Measurements from ENCODE around the gene GINS1. TPM values are rescaled to one million over a fixed set of nuclear protein-coding genes. Genes with fewer than 3 reads are reported as not detected.

GINS1 gene
- total RNA-seq, 1 donor from 2014 or later = 15.5 TPM

DNA sequence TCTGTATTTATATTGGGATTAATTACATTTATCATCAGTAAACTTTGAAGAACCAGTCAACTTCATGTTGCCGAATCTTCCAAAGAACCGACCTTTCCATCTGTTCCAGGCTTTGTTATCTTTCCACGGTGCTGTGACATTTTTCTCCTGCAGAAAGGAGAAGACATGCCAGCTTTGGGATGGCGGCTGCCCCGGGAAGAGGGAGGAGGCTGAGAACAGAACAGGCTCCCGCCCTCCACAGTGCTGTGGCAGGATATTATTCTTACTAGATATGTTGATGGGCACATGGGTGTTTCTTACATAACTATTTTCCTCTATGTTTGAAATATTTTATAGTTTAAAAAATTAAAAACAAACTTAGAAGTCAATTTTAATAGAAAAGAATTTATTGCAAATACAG, 44.9 kb downstream of the GINS1 start:
- Mint-ChIP-seq H3K27me3 (ENCODE audit: low read depth) (no peaks in the 10 kb centered on the region), H3K36me3 (peaks cover 73% of the 10 kb centered on the region), H3K4me3 (no peak overlapping the region), H3K4me1 (peaks cover 9% of the 10 kb centered on the region), H3K9me3 (peaks cover 28% of the 10 kb centered on the region), H3K27ac (no peak overlapping the region)
- TF ChIP-seq, protein P1, sequence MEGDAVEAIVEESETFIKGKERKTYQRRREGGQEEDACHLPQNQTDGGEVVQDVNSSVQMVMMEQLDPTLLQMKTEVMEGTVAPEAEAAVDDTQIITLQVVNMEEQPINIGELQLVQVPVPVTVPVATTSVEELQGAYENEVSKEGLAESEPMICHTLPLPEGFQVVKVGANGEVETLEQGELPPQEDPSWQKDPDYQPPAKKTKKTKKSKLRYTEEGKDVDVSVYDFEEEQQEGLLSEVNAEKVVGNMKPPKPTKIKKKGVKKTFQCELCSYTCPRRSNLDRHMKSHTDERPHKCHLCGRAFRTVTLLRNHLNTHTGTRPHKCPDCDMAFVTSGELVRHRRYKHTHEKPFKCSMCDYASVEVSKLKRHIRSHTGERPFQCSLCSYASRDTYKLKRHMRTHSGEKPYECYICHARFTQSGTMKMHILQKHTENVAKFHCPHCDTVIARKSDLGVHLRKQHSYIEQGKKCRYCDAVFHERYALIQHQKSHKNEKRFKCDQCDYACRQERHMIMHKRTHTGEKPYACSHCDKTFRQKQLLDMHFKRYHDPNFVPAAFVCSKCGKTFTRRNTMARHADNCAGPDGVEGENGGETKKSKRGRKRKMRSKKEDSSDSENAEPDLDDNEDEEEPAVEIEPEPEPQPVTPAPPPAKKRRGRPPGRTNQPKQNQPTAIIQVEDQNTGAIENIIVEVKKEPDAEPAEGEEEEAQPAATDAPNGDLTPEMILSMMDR (IDR thresholded peaks at IDR 0.05; ENCODE audit: unreplicated experiment) = no peak
- no peak for DNase-seq (ENCODE audit: low spot score in 2 of 2, unreplicated experiment in 2 of 2)

DNA sequence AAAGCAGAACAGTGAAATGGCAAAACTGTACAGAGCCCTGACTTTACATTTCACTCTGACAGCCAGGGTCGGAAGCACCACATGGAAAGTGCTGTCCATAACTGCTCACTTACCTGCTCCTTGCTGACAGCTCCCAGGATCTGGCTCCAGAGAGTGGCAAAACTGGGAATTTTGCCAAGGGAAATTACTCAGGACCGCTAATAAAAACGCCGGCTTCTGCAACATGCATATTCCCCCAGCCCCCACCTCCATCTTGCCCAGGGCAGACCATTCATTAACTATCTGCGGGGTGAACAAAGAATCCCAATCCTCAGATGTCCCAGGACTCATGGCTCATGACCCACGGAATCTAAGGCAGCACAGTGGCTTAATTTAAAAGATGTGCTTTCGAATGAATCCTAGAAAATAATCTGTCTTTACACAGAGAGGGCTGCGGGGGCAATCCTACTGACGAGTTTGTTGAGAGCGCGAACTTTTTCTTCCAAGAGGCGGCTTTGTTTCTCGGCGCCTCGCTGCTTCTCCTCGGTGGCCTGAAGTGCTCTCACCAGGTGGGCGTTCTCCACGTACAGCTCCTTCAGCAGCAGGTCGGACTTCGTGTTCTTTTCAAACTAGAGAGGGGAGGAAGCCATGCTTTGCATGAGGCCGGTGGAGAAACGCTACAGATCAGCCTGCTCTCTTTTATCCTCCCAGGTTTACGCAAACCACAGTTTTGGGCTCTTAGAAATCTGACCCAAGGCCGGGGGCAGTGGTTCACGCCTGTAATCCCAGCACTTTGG, 45.8 kb downstream of the GINS1 start:
- peaks cover 9% of the 10 kb centered on the region for H3K4me1 Mint-ChIP-seq

DNA sequence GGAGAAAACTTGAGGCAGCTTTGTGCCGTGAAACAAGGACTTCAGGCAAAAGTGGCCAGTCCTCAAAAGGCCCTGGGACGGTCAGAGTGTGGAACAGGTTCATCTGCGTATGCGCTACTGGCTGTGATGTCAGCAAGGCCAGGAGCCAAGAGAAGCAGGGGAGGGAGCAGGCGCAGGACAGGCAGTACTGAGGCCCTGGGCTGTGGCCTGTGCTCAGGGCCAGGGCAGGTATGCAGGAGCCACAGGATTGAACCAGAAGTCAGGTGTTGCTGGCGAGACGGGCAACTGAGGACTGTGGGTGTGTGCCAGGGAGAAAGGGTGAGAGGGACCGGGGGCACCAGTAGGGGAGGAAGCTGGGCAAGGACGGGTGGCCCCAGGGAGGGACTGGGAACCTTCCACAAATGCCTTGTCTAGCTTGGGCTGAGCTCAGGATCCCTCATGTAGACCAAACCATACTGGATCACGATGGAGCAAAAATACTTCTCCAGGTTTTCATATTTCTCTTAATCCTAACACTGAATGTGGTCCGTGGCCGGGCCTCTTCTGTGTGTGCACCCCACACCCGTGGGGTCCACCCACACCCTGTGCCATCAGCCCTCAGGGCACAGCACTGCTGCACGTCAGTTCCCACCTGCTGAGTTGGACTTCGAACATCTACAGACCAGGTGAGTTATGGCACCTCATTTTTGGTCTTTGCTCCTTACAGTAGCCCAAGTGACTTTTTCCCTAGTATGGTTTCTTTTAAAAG, 46.9 kb downstream of the GINS1 start:
- Mint-ChIP-seq H3K27ac (peak overlapping the region; percentile 86), H3K36me3 (peaks cover 62% of the 10 kb centered on the region), H3K9me3 (peaks cover 13% of the 10 kb centered on the region), H3K4me1 (peaks cover 9% of the 10 kb centered on the region), H3K27me3 (ENCODE audit: low read depth) (no peaks in the 10 kb centered on the region), H3K4me3 (no peak overlapping the region)
- no peak for DNase-seq (ENCODE audit: low spot score in 2 of 2, unreplicated experiment in 2 of 2)
- TF ChIP-seq, protein P1 (IDR thresholded peaks at IDR 0.05; ENCODE audit: unreplicated experiment) = no peak

More for the DNA sequence above, 45.8 kb downstream of the GINS1 start:
- DNase-seq (ENCODE audit: low spot score in 2 of 2, unreplicated experiment in 2 of 2) = no peak
- peaks cover 72% of the 10 kb centered on the region for H3K36me3 Mint-ChIP-seq
- H3K4me3 Mint-ChIP-seq = no peak overlapping the region
- TF ChIP-seq, protein P1 (IDR thresholded peaks at IDR 0.05; ENCODE audit: unreplicated experiment) = no peak
- no peaks in the 10 kb centered on the region for H3K27me3 Mint-ChIP-seq (ENCODE audit: low read depth)
- peaks cover 24% of the 10 kb centered on the region for H3K9me3 Mint-ChIP-seq
- peak overlapping the region; percentile 91 for H3K27ac Mint-ChIP-seq

DNA sequence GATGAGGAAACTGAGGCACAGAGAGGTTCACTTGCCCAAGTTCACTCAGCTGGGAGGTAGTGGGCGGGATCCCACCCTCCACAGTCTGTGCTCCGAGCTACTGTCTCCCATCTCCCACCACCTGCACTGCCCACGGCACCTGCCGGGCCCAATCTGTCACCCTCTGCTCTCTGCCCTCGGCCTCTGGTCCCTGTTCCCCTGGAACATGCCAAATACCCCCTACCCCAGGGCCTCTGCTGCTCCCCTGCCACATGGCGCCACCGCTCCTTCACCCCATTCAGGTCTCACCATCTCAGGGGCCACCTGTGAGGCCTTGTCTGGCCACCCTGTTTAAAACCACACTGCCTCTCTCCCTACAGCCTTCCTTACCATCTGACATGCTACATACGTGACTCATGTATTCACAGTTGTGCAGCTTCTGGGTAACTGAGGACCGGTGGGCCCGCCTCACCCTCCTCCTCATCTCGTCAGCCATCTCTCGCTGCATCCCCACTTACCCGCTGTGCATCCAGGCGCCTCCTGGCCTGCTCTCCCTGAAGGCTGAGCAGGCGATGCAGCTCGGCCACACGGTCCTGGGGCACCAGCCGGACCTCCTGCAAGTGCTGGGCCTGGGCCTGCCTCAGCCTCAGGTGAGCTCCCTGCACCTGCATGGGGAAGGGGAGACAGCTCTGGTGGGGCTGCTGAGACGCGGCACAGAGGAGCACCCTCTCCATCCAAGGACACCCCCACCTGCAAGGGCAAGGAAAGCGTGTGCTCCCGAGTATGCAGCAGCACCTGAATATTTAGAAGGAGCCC, 50.6 kb downstream of the GINS1 start:
- Mint-ChIP-seq H3K27ac (no peak overlapping the region), H3K4me3 (no peak overlapping the region), H3K36me3 (peaks cover 47% of the 10 kb centered on the region), H3K9me3 (no peaks in the 10 kb centered on the region), H3K4me1 (peaks cover 5% of the 10 kb centered on the region), H3K27me3 (ENCODE audit: low read depth) (no peaks in the 10 kb centered on the region)
- no peak for DNase-seq (ENCODE audit: low spot score in 2 of 2, unreplicated experiment in 2 of 2)
- TF ChIP-seq, protein P1 (IDR thresholded peaks at IDR 0.05; ENCODE audit: unreplicated experiment) = no peak

DNA sequence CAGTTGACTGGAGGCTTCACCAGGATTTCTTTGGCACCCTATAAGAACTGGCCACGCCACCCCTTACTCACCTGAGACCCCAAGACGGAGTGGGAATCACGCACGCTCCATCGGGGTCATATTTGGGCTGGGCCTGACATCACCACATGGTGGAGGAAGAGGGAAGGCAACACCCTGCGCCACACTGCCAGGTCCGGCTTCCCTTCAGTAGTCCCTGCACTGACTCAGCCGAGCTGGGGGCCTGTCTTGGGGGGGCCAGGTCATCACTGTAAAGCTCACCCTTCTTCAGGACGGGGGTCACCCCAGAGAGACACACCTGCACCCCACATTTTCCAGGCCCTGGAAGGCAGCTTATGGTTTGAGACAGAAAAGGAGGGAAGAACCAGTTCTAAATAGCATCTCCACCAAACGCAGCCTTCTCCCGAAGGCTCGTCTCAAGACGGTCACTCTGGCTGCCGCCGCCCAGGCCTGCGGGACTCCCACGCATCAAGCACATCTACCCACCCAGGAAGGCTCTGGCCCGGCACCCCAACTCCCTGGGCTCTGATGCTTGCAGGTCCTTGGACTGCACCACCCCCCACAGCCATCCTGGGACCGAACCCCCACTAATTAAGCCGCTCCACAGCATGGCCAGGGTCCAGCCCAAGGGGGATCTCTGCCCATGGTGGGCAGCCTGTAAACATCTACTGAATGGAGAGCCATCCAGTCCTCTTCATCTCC, 51.8 kb downstream of the GINS1 start:
- Mint-ChIP-seq H3K27ac (no peak overlapping the region), H3K27me3 (ENCODE audit: low read depth) (no peaks in the 10 kb centered on the region), H3K4me1 (no peaks in the 10 kb centered on the region), H3K4me3 (no peak overlapping the region), H3K36me3 (peaks cover 40% of the 10 kb centered on the region), H3K9me3 (no peaks in the 10 kb centered on the region)
- no peak for DNase-seq (ENCODE audit: low spot score in 2 of 2, unreplicated experiment in 2 of 2)
- TF ChIP-seq, protein P1 (IDR thresholded peaks at IDR 0.05; ENCODE audit: unreplicated experiment) = no peak

All from mesothelial cell of epicardium (in vitro differentiated cells).